ENCODE measurements around the gene LY6G6F.

DNA sequence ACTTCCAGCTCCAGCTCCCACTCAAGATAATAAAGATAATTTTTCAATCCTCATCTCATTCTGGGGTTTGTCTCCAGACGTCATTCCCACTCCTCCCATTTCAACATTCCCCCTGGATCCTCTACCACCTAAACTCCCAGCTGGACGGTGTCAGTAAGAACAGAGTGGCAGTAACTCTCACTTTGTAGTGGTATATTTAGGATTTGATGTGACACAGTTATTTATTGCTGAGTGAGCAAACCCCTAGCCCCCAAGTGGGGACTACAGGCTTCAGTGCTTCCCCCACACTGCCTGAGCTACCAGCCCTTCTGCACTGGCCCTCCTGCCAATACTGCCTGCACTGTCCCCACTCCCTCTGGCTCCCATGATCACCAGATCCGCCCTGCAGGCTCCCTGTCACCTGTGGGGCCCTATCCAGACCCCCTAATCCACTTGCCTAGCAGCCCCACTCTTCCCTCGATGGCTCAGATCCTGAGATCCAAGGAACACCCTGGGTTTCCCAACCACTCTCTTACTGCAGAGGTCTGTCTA, 48.4 kb upstream of the LY6G6F start:
- TF ChIP-seq, protein P1, sequence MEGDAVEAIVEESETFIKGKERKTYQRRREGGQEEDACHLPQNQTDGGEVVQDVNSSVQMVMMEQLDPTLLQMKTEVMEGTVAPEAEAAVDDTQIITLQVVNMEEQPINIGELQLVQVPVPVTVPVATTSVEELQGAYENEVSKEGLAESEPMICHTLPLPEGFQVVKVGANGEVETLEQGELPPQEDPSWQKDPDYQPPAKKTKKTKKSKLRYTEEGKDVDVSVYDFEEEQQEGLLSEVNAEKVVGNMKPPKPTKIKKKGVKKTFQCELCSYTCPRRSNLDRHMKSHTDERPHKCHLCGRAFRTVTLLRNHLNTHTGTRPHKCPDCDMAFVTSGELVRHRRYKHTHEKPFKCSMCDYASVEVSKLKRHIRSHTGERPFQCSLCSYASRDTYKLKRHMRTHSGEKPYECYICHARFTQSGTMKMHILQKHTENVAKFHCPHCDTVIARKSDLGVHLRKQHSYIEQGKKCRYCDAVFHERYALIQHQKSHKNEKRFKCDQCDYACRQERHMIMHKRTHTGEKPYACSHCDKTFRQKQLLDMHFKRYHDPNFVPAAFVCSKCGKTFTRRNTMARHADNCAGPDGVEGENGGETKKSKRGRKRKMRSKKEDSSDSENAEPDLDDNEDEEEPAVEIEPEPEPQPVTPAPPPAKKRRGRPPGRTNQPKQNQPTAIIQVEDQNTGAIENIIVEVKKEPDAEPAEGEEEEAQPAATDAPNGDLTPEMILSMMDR (IDR thresholded peaks at IDR 0.05; ENCODE audit: insufficient read depth, low read depth, low read length) = no peak
- no peak for TF ChIP-seq EZH2 (IDR thresholded peaks at IDR 0.05; ENCODE audit: insufficient read depth, low read length)

Measured in astrocyte (in vitro differentiated cells and primary cell).